GM19025 (cell line): ENCODE measurements around the gene GOLGA5.
"Not testable (repeated sequence)": the region's sequence is repeated elsewhere in the genome, so short reads cannot be mapped to it uniquely, and the experiment has no call there.

Source experiments
- ATAC-seq: cut with Tn5 transposase; IDR thresholded peaks from one replicate; pipeline ENCODE4 v1.9.1; 2021; ENCODE audit warnings: mild to moderate bottlenecking, low read depth, moderate library complexity; ENCODE audit not compliant: unreplicated experiment

GOLGA5 gene, protein sequence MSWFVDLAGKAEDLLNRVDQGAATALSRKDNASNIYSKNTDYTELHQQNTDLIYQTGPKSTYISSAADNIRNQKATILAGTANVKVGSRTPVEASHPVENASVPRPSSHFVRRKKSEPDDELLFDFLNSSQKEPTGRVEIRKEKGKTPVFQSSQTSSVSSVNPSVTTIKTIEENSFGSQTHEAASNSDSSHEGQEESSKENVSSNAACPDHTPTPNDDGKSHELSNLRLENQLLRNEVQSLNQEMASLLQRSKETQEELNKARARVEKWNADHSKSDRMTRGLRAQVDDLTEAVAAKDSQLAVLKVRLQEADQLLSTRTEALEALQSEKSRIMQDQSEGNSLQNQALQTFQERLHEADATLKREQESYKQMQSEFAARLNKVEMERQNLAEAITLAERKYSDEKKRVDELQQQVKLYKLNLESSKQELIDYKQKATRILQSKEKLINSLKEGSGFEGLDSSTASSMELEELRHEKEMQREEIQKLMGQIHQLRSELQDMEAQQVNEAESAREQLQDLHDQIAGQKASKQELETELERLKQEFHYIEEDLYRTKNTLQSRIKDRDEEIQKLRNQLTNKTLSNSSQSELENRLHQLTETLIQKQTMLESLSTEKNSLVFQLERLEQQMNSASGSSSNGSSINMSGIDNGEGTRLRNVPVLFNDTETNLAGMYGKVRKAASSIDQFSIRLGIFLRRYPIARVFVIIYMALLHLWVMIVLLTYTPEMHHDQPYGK

DNA sequence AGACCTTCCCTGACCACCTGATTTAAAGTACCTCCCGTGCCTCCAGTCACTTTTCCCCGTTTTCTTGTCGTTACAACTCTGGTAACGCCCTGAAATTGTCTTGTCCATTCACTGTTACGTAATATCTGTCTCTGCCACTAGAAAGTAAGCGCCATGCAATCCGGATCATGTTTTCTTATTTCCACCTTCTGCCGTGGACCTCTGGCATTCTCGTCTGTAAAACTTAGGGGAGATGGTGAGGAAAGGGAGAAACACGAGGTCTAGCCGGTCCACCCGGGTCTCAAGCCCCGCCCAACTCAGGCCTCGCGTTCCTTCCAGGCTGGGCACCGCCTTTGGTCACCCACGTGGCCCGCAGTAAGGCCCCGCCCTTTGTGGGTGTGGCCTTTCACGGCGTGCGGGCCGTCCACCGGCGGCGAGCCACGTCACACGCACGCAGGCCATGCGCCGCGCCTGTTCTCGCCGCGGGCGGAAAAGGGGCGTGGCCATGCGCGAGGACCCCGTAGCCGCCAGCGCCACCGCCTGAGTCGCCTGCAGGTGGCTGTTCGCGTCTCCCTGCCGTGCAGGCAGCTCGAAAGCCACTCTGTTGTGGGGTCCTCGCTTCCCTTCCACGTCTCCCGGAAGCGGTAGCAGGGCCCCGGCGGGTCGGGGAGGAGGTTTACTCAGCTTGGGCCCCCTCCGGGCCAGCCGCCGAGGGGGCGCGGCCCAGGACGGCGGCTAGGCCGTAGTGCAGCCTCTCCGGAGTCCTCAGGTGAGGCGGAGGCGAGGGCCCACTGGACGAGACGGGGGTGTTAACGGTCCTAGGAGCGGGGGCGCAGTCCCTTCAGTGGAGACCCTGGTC is at the start of gene GOLGA5:
Gene GOLGA5, plus strand, starts transcription at position 597 of the 838 bp plus-strand sequence. CDS start 3,133 bp downstream, outside the sequence.
- ATAC-seq: peak; percentile 98

DNA sequence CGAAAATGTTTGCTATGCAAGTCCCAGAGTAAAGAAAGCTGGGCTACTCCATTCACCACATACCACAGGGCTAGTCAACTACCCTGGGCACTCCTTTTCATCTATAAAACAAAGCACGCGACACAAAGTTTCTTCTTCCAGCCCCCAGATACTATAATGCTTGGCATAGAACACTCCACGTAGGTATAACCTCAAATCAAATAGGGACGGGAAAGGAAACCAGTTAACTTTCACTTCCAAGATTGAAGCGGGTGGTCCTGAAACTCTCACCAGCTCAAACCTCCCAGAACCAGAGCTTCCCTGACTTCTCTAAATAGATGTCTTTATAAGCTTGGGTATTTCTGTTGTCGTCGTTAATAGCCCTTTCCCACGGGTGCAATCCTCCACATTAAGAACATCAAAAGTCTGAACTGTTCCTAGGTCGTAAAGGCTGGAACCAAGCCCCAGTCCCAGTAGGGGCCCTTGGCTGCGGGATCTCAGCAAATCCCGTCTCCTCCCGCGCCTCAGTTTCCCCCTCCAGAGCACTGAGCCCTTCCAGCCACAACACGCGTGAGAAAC is 46.3 kb upstream of the GOLGA5 start:
- ATAC-seq: no peak

DNA sequence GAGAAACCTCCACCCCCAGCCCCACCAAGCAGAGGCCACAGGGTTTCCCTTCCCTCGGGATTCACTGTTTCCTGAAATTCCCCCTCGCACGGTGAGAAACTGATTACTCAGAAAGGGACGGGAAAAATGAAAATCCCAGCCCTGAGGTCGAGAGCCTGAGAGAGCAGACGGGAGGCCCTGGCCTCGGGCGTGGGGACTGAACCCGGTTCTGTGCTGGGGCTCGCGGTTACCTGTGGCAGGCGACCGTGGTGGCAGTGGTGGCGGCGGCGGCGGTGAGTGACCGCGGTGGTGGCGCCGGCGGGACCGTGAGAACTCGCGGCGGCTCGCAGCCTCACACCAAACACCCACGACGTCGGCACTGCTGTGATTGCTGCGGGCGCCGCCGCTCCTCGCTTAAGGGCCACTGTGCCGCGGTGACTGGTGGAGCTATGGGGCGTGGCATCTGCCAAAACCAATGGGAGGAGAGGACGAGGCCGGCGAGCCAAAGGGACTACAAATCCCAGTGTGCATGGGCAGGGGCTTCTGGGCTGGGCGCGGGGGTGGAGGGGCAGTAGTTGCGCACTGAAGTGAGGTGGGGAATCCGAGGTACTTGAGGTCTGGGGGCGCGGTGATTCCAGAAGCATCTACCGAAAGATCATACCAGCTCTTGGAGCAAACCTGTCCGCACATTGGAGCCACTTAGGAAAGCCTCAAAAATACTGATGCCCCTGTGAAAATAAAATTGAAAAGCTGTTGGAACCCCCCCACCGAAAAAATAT is 45.7 kb upstream of the GOLGA5 start, which contains the start of gene LGMN:
Gene LGMN, minus strand, starts transcription at position 369 of the 758 bp plus-strand sequence. CDS start 15,841 bp downstream, outside the sequence.
- ATAC-seq: peak; percentile 86

DNA sequence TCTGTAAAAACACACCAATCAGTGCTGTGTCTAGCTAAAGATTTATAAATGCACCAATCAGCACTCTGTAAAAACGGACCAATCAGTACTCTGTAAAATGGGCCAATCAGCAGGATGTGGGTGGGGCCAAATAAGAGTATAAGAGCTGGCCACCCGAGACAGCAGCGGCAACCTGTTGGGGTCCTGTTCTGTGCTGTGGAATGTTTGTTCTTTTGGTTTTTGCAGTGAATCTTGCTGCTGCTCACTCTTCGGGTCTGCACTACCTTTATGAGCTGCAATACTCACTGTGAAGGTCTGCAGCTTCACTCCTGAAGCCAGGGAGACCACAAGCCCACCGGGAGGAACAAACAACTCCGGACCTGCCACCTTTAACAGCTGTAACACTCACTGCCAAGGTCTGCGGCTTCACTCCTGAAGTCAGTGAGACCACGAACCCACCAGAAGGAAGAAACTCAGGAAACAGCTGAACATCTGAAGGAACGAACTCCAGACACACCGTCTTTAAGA is 43.8 kb upstream of the GOLGA5 start:
- ATAC-seq: not testable (repeated sequence)

DNA sequence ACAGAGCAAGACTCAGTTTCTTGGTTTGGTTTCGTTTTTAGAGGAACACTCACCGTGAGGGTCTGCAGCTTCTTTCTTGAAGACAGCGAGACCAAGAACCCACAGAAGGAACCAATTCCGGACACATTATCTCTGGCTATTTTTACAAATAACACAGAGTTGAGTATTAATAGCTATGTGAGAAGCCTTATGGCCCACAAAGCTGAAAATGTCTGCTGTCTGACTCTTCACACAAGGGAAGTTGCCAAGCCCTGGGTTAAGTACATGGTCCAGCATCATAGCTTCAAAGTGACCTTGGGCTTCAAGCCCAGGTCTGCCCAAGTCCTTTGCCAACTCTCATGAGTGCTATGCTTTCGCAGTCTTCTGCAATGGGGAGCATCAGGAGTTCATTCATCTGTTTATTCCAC is 43.1 kb upstream of the GOLGA5 start:
- no peak for ATAC-seq

DNA sequence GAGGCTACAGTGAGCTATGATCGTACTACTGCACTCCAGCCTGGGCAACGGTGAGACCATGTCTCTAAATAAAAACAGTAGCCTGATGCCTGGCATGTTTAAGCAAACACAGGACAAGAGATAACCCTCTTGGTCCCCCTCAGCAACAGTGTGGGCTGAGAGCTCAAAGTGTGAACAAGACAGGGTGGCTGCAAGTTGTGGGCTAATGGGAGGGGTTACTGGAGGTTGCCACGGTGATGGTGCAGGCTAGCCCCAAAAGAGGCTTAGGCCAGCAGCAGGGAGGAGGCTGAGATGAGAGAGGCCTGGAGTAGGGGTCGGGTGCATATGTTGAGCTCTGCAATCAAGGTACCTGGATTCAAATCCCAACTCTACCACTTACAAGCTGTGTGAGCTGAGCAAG is 42.3 kb upstream of the GOLGA5 start:
- ATAC-seq: no peak

DNA sequence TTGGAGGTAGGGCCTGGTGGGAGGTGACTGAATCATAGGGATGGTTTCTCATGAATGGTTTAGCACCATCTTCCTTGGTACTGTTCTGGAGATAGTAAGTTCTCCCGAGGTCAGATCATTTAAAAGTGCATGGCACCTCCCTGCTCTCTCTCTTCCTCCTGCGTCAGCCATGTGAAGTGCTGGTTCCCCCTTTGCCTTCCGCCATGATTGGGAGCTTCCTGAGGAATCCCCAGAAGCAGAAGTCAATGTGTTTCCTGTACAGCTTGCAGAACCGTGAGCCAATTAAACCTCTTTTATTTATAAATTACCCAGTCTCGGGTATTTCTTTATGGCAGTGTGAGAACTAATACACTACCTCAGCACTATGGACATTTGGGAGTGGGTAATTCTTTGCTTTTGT is 40.9 kb upstream of the GOLGA5 start:
- ATAC-seq: no peak

DNA sequence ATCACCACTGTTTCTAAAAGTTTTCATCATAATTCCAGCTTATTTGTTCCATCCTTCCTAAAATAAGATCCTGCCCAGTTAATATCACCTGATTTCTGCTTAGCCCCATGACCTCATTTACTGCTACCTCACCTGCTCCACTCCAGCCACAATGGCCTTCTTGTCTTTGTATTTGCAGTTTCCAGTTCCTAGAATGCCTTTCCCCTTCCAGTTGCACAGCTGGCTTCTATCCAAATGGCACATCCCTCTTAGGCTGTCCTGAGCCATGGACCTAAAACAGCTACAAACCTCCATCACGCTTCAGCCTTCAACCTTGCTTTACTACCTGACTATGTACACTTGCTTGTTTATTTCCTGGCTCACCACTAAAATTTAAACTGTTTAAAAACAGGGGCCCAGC is 39.1 kb upstream of the GOLGA5 start:
- ATAC-seq: no peak

DNA sequence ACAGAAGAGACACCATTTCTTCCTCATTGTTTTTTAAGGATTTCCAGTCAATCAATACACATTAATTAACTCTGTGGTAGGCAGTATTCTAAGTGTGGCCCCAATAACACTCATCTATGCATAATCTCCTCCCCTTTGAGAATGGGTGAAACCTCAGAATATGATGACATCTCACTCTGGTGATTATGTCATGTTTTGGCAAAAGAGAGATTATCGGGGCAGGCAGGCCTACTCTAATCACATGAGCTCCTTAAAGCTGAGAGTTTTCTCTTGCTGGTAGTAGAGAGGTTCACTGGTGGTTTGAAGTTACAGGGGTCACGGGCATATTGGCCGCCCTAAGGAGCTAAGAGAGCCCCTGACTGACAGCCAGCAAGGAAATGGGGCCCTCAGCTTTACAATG is 38.6 kb upstream of the GOLGA5 start:
- ATAC-seq: no peak

DNA sequence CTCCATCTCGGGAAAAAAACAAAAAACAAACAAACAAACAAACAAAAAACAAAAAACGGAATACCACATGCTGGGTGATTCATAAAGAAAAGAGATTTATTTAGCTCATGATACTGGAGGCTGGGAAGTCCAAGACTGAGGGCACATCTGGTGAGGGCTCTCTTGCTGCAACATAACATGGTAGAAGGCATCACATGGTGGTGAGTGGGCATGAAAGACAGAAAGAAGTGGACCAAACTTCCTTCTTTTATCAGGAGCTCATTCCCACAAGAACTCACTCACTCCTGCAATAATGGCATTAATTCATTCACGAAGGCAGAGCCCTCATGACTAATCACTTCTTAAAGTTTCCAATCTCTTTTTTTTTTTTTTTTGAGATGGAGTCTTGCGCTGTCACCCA is 37.7 kb upstream of the GOLGA5 start:
- no peak for ATAC-seq

DNA sequence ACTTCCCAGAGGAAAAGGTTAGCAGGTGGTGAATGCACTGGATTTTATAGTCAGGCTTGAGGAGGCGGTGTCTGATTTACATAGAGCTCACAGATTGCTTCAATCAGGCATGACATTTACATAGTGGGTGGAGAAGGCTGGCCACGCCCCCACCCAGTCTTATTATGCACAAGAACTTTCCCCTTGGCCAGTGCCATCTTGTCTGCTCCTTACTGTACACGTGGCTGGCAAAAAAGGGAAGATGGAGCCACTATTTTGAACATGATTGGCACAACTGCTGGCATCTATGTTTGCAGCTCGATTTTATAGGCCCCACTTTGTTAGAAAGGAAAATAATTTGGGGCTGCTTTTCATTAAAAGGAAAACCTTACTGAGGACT is 34.8 kb upstream of the GOLGA5 start:
- no peak for ATAC-seq

DNA sequence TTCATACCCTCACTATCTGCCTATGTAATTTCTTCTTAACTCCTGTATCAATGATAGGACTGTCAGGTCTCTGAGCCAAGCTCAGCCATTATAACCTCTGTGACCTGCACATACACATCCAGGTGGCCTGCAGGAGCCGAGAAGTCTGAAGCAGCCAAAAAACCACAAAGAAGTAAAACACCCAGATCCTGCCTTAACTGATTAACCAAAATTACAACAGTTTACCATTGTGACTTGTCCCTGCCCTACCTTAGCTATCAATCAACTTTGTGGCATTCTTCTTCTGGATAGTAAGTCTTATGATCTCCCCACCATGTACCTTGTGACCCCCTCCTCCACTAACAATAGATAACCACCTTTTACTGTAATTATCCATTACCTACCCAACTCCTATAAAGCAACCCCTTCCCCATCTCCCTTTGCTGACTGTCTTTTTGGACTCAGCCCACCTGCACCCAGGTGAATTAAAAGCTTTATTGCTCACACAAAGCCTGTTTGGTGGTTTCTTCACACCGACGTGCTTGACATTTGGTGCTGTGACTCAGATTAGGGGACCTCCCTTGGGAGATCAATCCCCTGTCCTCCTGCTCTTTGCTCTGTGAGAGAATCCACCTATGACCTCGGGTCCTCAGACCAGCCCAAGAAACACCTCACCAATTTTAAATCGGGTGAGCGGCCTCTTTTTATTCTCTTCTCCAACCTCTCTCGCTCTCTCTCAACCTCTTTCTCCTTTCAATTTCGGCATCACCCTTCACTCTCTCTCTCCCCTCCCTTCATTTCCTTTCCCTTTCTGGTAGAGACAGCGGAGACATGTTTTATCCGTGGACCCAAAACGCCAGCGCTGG is 34.2 kb upstream of the GOLGA5 start:
- no peak for ATAC-seq

DNA sequence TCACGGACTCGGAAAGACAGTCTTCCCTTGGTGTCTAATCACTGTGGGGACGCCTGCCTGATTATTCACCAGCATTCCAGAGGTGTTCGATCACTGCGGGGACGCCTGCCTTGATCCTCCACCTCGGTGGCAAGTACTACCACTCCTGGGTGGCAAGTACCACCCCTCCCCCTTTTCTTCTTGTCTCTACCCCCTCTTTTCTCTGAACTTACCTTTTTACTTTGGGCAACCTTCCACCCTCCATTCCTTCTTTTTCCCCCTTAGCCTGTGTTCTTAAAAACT is 33.6 kb upstream of the GOLGA5 start:
- ATAC-seq: no peak

DNA sequence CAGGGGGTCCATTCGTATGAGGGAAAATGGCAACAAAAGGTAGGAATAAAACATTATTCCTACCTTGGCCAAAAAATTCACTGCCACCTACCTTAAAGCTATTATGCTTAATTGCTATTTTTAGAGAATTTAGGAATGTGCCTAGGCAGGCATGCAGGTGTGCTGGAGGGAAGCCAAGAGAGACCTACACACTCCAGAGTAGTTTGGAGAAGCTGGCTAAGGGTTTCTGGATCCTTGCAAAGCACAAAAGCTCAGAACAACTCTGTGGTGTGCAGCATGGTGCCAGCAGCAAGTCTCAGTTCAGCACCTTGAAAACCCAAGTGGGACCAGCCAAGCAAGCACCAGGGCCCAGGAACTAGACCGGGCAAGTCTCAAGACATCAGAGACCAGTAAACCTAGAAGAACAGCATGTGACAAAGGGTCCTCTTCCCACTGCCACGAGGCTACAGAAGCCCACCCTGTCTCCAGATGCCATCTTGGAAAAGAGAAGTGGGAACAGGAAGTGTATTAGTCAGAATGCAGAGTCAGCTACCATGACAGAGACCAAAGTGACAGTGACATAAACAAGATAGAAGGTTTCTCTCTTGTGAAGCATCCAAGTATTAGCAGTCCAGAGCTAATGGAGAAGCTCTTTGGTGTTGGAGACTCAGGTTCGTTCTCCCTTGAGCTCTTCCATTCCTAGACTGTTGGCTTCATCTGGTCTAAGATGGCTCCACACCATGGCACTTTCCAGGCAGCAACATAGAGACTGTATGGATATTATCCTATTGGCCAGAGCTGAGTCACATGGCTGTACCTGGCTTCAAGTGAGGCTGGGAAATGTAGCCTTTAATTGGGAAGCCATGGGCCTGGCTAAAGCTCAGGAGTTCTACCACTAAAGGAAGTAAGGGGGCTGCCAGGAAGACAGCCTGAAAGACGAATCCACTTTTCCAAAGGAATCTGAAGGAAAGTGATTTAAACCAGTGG is 30.2 kb upstream of the GOLGA5 start:
- not testable (repeated sequence) for ATAC-seq

DNA sequence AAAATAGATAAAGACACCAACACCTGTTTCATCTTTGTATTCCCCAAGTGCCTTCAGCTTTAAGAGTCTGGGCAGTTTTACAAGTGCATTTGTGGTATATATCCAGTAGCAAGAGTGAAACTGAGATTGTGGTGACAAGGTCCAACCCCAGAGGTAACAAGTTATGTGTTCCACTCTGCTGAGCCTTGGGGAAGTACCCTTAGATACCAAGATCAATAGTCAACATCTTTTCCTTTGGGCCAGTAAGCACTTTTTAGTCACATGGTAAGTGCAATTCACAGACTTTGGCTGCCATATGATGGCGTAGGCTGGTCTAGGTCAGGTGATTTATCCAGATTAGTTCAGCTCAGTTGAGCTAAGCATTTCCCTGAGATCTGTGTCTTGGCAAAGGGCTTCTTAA is 25.9 kb upstream of the GOLGA5 start:
- ATAC-seq: peak; percentile 95

DNA sequence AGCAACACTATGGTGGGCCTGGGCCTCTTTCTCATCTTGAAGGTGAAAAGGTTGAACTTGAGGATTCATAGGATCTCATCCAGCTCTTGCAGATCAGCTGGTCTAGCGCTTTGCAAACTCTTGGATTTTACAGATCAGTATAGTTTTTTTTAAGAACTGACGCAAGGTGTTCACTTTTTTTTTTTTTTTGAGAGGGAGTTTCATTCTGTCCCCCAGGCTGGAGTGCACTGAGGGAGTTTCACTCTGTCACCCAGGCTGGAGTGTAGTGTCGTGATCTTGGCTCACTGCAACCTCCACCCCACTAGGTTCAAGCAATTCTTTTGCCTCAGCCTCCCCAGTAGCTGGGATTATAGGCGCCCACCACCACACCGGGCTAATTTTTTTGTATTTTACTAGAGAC is 25.3 kb upstream of the GOLGA5 start:
- ATAC-seq: peak; percentile 2

DNA sequence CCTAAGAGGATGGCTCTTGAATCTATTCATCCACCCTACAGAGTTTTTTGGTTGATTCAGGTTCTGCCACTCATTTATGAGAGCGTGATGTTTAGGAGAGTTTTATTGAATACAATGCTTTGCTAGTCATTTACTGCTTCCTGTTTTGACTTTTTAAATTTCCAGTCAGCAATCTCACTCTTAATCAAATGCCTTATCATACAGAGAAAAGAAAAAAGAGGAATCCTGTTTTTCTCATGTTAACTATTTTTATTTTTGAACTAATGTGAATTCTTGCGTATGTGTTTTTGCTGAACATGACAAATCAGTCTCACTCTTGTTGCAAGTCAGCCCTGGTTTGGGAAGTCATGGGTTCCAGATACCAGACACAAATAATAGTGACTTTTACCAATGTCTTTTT is 23.6 kb upstream of the GOLGA5 start:
- no peak for ATAC-seq

DNA sequence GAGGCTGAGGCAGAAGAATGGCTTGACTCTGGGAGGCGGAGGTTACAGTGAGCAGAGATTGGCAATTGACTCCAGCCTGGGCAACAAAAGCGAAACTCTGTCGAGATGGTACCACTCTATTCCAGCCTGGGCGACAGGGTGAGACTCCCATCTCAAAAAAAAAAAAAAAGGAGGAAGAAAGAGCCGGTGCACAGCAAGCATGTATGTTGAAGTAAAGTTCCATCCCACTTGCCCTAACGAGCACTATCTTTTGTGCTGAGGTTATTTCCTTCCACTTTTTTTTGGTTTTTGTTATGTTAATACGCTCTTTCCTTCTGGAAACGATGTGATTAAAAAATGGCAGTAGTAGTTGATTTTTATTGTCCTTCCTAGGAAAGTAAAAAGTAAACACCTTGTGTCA is 19.5 kb upstream of the GOLGA5 start:
- ATAC-seq: no peak
